ENCODE measurements around the gene MCC.

The MCC gene

DNA sequence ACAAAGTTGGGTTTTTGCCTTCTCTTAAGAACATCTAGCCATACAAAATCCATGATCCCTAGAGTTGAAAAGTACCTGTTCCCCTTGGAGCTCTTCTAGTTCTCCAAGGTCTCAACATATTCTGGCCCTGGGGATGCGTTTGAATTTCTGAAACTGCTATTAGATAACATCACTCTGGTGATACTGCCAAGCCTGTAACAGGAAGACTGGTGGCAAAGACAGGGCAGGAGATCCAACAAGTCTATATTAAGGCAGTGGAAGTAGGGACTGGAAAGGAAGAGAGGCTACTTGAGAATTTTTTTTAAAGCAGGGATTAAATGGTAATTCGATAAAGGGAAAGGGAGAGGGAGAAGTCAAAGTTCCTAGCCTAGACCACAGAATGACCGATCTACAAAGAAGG is 264.9 kb downstream of the MCC start:
- no peak for DNase-seq (ENCODE audit: low spot score)

DNA sequence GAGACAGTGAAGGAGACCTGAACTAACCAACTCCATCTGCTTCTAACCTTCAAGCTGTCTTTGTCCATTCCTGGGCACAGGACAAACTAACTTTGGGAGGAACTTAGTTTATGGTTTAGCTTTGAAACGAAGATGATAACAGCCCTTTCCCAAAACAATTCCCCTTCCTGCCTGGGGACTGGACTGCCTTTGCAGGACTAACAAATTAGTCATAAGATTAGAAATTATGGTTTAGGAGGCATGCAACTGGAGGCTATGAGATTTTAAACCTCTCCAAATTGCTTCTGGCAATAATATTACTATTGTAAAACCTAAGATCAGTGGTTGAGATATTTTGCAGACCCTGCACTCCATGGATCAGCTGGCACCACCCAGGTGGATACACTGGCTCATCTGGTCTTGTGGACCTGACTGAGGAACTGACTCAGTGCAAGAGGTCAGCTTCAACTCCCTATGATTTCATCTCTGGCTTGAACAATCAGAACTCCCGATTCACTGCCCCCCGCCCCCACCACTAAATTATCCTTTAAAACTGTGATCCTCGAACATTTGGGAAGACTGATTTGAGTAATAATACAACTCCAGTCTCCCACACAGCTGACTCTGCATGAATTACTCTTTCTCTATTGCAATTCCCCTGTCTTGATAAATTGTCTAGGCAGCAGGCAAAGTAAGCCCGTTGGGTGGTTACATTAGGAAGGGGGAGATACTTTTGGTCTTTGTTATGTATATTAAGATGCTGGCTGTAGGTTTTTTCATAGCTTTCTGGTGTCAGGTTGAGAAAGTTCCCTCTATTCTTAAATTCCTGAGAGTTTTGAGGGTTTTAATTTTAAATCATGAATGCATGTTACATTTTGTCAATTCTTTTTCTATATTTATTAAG is 266.7 kb downstream of the MCC start:
- DNase-seq (ENCODE audit: low spot score): no peak

DNA sequence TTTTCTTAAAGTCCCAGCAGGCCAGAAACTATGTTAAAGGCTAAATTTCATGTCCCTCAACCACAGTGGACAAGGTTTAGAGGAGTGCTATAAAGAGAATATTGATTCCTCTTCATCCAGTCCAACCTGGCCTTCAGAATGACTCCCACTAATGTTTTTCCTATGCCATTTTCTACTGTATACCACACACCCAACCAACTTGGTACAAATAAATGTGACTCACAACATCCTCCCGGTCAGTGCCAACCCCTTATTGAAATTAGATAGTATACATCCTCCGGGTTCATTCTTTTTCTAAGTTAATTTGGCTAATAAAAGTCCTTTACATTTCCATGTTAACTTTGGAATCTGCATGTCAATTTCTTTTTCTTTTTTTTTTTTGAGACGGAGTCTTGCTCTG is 268.6 kb downstream of the MCC start:
- no peak for DNase-seq (ENCODE audit: low spot score)

DNA sequence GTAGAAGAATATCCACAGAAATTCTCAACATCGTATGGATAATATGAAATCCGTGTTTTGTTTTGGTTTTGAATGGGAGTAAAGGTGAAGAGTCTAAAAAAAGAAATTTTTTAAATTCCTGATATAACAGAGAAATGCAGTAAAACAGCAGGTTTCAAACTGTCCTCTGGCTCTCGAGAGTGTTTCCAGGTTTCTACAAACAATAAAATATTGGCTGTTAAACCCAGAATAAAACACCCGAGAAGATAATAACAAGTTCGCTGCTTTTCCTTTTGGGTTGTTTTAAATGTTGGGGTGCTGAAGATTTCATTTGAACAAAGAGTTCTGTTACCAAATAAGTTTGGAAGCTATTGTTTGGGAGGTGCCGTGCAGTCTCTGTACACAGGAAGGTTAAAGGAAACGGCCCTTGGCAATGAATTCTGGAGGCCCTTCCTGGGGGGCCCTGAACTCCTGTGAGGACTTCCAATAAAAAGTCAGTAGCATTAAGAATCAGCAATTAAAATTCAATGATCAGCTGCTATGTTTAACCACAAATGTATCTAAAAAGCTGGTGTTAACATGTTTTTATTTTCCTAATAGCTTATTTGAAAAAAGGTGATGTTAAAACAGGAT is 269.2 kb downstream of the MCC start:
- DNase-seq (ENCODE audit: low spot score): no peak

DNA sequence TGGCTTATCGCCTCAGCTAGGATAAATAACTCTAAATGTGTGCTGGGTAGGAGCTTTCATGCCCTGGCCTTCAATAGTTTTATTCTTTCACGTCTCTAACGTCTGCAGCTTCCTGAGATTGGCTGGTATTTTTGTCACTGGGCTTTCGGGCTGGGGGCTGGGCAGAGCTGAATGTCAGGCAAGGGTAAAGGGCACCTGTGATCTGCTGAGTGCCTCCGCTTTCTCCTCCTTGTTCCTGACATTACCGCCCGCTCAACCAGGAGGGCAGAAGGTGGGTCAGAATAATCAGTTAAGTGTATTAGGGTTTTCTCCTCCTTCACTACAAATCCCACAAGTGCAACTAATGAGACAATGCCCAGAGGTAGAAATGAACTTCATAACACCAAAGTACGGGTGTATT is 270.1 kb downstream of the MCC start:
- DNase-seq (ENCODE audit: low spot score): peak; percentile 28

DNA sequence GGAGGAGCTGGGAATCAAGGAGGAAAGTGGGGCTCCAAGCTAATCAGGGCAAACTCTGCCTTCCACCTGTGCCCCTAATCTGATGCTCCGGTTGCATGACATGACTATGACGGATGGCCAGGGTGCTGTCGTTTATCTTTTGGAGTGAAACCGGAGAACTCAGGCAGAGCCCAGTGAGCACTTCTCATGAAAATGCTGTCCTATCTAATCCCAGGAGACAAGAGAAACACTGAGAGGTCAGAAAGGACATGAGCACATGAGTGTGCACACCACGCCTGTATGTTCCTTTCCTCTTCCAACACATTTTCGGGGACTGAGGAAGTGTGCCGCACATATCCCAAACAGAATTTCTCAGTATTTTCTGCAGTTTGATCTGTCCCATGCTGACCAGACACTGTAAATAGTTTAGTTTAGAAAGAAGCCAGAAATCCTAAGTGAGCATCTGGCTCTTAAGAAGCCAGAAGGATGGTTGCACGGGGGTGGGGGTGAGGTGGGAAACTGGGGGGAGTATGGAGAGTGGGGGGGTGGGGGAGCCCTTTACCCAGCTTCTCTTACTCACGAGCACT is 270.6 kb downstream of the MCC start:
- DNase-seq (ENCODE audit: low spot score): no peak

DNA sequence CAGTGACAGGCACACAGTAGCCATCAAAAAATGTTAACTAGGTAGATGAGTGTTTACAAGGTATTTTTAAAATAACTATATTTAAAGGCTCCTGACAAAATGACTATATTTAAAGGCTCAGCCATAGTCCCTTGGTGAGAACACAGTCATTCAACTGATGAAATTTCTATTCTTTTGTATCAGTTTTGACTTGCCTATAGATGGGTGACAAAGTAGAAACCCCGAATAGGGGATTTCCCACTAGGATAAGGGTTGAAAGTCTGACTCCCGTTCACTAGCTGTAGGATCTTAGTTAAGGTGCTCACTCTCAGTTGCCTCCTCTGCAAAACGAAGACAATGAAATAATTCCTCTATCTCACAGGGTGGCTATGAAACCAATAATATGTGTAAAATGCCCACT is 271.7 kb downstream of the MCC start:
- DNase-seq (ENCODE audit: low spot score): no peak

DNA sequence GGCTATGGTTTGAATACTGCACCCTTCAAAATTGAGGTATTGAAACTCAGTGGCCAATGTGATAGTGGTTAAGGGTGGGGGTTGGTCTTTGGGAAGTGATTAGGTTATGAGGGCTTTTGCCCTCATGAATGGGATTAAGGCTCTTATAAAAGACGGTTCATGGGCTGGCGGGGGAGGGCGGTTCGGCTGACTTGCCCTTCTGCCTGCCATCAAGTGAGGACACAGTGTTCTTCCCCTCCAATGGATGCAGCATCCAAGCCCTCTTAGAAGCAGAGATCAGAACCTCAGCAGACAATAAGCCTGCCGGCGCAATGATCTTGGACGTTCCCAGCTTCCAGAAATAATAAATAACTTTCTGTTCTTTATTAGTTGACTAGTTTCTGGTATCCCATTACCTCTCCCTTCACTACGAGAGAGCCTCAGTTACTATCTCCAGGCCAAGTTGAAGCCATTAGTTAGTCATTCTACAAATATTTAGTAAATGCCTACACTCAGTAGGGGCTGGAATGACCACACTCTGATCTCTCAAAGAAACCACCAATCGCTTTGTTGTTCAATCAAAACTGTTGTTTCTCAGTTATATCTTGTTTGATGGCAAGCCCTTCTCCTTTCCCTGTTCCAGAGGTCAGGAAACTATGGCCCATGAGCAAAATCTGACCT is 272.7 kb downstream of the MCC start:
- DNase-seq (ENCODE audit: low spot score): no peak

DNA sequence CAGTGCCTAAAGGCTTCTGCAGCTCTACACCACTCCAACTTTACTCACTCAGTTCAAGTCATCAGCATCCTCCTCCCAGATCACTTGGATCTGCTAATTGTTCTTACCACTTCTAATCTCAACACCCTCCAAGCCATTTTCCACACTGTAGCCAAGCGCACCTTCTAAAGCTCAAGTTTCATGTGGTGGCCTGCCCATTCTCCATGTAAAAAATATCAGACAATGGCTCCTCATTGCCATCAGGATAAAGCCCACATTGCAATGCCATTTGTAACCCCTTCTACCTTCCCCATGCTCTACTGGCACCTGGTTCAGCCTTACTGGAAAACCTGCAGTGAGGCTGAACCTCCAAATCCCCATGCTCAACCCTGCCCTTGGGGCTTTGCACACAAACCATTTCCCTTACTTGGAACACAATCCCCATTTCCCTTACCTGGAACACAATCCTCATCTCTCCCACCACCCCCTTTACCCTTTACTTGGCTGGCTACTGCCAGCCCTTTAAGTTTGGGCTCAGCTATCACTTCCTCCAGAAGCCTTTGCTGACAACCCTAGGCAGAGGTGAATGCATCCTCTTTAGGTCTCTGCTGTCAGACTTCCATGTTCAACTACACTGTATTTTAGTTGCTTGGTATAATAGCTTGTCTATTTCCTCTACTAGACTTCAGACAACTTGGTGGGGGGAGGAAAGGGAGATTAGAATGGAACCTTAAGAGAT is 273.5 kb downstream of the MCC start:
- DNase-seq (ENCODE audit: low spot score): no peak

DNA sequence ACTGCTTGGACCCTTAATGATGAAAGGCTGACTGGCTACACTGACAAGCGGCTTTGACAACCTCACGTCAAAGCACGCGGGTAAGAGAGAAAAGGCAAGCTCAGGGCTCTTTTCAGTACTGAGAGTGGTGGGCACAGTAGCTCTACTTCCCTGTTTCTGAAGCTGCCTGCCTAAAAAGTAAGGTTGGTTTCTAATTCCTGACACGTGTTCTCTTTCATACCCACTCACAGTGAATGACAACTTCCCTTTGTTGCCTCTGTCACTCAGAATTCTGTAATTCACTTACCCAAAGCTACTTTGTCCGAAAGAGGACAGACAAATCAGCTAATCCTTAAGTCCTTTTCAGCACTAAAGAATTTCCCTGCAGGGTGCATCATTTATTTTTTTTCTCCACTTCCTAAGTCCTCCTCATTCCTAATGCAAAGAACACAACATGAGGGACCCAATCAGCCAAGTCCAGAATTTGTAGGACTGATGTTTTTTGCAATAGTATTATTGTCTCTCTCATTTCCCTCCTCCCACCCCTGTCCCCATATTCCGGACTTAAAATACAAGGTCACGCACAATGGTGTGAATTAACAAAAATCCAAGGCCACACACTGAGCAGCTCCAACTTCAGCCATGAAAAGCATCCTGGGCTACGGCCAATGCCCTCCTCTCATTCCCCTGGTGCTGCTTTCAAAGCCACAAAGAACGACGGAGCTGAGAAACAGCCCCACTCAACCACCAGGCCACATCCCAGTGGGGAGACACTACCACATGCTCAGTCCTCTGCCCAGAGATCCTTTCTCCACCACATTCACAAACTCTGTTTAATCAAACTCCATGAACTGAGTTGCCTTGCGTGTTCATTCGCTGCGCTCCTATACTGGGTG is 274.5 kb downstream of the MCC start:
- no peak for DNase-seq (ENCODE audit: low spot score)

DNA sequence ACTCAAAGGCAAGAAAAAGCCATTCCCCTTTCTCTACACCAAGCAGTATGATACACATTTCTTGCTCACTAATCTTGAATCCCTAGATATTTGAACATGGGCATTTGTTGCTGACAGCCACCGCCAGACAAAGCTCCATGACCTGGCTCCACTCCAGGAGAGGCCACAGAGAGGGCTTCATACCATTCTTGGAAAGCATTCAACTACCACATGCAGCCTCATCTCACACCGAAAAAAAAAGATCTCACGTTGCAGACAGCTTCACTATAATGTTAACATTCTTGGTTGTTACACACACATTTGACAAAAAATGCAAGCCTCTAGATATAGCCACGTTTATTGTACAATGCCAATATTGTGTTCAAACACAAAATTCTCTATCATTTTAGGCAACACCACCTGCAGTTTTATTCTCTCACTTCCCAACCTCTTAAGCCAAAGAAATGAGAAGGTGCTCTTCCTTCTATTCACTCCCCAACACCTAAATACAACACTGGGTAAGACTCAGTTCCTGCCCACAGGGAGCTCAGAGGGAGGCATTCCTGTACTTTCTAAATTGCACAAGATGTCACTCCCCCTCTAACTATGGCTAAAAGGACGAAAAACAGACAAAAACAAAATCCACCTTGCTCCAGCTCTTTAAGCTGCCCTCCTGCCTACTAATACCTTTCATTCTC is 275.9 kb downstream of the MCC start:
- DNase-seq (ENCODE audit: low spot score): no peak

DNA sequence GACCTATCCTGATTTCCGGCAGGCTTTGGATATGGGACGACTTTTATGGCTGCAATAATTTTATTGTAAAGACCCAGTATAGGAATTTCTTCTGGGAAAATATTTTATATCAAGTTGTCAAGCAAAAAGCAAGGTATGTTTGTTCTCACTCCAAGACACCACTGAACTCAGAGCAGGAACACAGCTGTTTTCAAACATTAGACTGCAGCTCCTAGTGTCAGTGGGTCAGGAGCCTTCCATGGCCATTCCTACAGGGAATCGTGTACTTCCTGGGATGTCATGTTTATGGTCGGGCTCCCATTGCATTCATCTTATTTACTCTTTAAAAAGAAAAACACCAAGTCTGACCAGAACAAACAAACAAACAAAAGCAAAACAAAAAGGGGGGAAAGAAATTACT is 278.8 kb downstream of the MCC start:
- DNase-seq (ENCODE audit: low spot score): no peak

DNA sequence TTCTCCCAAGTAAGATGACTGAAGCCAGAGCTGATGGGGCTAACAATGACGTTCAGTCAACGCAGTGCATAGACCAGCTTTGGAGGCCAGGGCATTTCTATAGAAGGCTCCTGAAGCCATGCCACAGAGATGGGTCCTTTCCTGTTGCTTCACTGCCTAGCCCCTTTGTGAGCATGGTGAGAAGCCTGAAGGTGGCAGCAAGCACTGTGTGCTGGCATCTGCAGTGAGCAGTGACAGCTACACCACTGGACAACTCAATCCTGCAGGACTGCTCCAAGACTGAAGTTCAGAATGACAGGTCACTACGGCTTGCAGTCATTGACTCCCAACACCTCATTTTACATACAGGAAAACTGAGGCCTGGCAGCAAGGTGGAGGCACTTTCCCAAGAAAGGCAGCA is 282.4 kb downstream of the MCC start:
- no peak for DNase-seq (ENCODE audit: low spot score)

DNA sequence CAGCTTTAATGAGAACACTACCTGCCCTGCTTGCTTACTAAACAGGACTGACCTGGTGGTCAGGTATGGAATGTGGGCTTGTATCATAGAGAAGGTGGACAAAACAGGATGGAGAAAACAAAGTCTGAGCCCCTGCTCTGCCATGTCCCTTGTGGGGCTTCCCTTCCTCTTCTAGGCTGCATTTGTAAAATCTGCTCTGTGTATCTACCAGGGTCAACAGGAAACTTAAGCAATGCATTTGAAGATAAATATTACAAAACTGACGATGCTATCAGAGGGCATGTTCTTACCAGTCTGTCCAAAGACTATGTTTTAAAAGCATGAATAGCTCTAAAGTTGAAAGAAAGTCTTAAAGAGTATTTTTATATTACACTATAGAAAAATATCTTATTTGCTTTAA is 282.9 kb downstream of the MCC start:
- DNase-seq (ENCODE audit: low spot score): no peak

DNA sequence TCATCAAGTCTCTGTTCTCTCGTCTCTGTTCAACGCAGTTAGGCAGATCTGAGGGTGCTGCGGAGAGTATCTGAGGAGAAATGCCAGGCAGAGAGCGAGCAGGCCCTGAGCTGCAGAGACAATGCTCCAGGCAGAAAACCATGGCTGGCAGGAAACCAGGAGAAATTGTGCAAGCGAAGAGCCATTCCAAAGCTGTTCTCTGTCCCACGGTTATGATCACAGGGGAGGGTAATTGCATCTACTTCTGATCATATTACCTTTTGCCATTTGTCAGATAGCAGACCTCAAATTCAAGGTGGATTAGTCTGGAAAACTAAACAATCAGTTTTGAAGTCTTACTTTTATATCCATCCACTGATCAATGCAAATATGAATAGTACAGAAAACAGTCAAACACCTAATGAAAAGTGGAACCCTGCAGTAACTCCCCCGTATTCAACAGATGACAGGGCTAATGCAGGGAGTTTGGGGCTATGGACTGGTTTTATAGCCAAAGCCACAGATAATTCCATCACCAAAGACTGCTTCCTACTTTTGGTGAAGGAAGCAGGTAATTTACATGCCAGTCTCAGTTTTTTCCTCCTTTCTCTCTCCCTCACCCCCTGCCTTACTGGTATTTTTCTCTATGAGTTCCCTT is 283.6 kb downstream of the MCC start:
- no peak for DNase-seq (ENCODE audit: low spot score)

DNA sequence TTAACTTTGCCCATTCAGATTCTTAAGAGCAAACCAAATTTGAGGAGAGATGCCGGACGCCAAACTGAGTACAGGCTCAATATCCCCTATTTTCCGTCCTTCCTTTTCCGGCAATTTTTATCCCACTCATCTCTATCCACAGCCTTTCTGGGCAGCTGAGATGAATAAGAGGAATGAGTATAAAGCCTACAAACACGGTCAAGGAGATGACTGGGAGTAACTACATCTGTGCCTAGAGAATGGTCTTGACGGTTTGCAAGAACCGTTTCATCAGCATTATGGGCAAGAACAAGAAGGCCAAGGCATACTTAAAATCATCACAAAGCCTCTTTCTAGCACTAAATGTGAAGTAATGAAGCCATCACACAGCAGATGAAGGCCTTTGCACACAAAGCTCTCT is 284.3 kb downstream of the MCC start:
- DNase-seq (ENCODE audit: low spot score): no peak

DNA sequence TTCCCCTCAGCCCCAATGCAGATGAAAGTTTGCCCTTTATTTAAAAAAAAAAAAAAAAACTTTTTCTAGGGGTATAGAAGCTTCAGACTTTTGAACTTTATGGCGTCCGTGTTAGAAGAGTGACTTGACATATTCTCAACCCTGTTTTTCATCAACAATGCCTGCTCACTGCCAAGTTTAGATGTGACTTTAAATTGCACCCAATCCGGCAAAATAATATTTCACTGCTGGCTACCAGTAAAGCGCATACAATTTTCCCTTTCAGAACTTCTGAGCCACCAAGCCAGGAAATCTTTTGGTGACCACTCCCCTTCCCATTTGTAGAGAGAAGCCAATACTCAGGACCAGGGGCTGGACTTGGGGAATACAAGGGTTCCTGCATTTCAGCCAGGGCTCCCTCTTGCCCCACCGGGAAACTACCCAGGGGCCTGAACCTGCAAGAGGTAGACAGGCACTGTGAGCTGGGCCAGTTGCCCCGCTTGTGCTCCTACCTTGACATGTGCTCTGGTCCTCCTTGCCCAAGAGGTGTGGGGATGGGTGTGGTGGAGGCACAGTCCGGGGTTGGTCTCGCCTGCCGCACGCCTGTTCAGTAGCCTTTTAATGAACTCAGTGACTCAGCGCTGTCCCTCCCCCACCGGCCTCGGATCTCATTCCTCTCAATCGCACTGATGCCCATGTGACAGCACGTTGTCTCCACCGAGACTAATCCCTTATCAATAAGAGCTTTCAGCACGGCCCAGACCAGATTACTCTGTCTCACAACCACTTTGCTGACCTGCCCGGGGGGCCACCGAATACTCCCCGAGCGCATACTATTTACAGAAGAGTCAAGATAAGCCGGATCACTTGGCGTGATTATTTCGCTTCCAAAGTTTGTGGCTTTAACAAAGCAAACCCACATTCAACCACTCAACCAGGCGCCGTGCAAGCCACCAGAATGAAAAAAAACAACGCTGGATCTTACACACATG is 285.2 kb downstream of the MCC start:
- DNase-seq (ENCODE audit: low spot score): peak; percentile 29

DNA sequence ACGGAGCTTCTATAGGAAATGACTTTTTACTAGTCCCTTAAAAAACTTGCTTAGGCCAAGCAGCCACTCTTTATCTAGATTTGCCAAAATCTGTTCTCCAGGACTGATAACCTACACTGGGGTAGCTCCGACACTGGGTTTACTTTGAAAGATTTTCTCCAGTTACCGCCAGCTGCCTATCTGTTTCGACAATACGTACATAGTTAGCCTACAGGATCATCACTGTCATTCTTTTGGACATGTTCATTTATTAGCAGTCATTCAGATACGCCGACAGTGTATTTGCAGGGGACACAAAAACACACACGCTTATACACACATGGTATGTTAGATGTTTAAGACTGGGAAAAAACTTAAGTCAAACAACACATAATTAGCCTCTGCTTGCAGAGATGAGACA is 286.0 kb downstream of the MCC start:
- no peak for DNase-seq (ENCODE audit: low spot score)

DNA sequence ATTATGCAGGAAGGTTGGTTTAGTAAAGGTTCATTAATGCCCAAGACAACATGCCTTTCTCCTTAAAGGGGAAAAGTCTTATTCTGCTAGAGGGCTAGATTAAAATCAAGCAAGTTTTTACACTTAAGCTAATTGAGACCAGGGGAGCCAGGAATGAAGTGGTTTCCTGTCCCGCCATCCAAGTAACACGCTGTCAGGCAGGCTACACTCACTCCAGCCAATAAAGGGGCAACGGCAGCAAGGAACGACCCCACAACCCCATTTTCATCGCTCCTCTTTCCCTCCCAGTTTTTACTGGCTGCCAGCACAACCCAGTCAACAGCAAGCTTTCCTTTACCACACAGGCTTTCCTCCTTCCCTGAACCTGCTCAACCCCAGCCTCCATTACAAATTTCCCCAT is 286.5 kb downstream of the MCC start:
- no peak for DNase-seq (ENCODE audit: low spot score)
